Lower leg skin (tissue), 4 donors: Measurements from ENCODE around the gene CHMP1A. TPM values are rescaled to one million over a fixed set of nuclear protein-coding genes. Genes with fewer than 3 reads are reported as not detected.

Experiments
- DNase-seq, 2 donors: peaks; one replicate each; pipeline ENCODE4 v3.0.0-alpha.2; 2019; ENCODE audit warnings: low spot score in 2 of 2
- H3K4me3 ChIP-seq: fragments of 200-600 bp; sonication (generic); 2 replicates; pipeline ENCODE4 v1.5.1; 2017; ENCODE audit warnings: mild to moderate bottlenecking, low read depth; ENCODE audit not compliant: poor library complexity, severe bottlenecking
- CTCF ChIP-seq, 3 donors: fragments of 450-650 bp; IDR thresholded peaks; one replicate each; pipeline ENCODE4 v1.5.1; 2016; ENCODE audit warnings: antibody characterized with exemption in 3 of 3, mild to moderate bottlenecking in 3 of 3, moderate library complexity in 2 of 3
- POLR2A ChIP-seq, 2 donors: fragments of 450-650 bp; IDR thresholded peaks; one replicate each; pipeline ENCODE4 v1.6.1; 2016 to 2017; ENCODE audit warnings: antibody characterized with exemption in 2 of 2, mild to moderate bottlenecking in 1 of 2, moderate library complexity in 1 of 2
- WGBS, 2 donors: methylation state at CpG; one replicate each; pipeline ENCODE4 v1.1.5; 2018; 5-methylcytosine and 5-hydroxymethylcytosine counted together
- intact Hi-C: fragments of 100-400 bp; cut with DNase I; formaldehyde crosslinking; loops from one replicate; pipeline ENCODE4 v1.15.0; 2023; ENCODE audit warnings: low total_unique reads
- total RNA-seq, 4 donors: library from RNA; depleted of rRNA; stranded (reverse); fragments of >200 nt; gene quantifications; one replicate each; pipeline ENCODE4 v1.1.0, GENCODE V29; 2016

Gene CHMP1A
- total RNA-seq, 4 donors from 2014 or later, result 78.3 to 141 (median 91.1) TPM

GRCh38 chr16:89616623-89617022, 40.9 kb downstream of the CHMP1A start:
- no peak for TF ChIP-seq CTCF (IDR thresholded peaks at IDR 0.05)
- TF ChIP-seq POLR2A (IDR thresholded peaks at IDR 0.05), result no peak
- intact Hi-C loops, result no loop called here
- no peak overlapping the region for H3K4me3 ChIP-seq
- DNase-seq, result no peak
- WGBS, 2 donors, result 62 to 67% methylated on average over 20 of the region's 20 CpGs

- no peak overlapping the region for H3K4me3 ChIP-seq
- intact Hi-C loops, result no loop called here
- WGBS, 2 donors, result 40 to 51% methylated on average over 14 to 16 of the region's 17 CpGs
- TF ChIP-seq POLR2A (IDR thresholded peaks at IDR 0.05) (no peak), CTCF (IDR thresholded peaks at IDR 0.05) (no peak)
- no peak for DNase-seq
Observed at GRCh38 chr16:89615596-89616090, 41.9 kb downstream of the CHMP1A start.

GRCh38 chr16:89615176-89615575, 42.3 kb downstream of the CHMP1A start:
- whole genome bisulfite sequencing, 2 donors, result 82 to 94% methylated on average over 9 to 11 of the region's 13 CpGs
- intact Hi-C loops, result no loop called here
- DNase-seq, result no peak
- TF ChIP-seq POLR2A (IDR thresholded peaks at IDR 0.05), result no peak
- no peak for TF ChIP-seq CTCF (IDR thresholded peaks at IDR 0.05)
- no peak overlapping the region for H3K4me3 ChIP-seq

GRCh38 chr16:89613954-89614459, 43.5 kb downstream of the CHMP1A start:
- no peak for TF ChIP-seq CTCF (IDR thresholded peaks at IDR 0.05)
- no peak for TF ChIP-seq POLR2A (IDR thresholded peaks at IDR 0.05)
- 82 to 89% methylated on average over 20 to 22 of the region's 22 CpGs for WGBS, 2 donors
- no peak for DNase-seq
- H3K4me3 ChIP-seq, result no peak overlapping the region
- intact Hi-C loops, result no loop called here

GRCh38 chr16:89613231-89613953, 44.1 kb downstream of the CHMP1A start, which contains the start of gene DPEP1:
DPEP1 (plus strand) TSS chr16:89613642; CDS start chr16:89630411, 16,769 bp downstream.
- intact Hi-C loops, result no loop called here
- DNase-seq, result no peak
- no peak within 1 kb of the TSS for H3K4me3 ChIP-seq
- TF ChIP-seq CTCF (IDR thresholded peaks at IDR 0.05), result no peak
- no peak for TF ChIP-seq POLR2A (IDR thresholded peaks at IDR 0.05)
- 64 to 73% methylated on average over 7 to 19 of the region's 19 CpGs for WGBS, 2 donors
